ENCODE results near the gene OR9Q1. TPM values are rescaled to one million over a fixed set of nuclear protein-coding genes. Genes with fewer than 3 reads are reported as not detected.

Gene OR9Q1
- polyA plus RNA-seq, 1 donor from 2014 or later, result not detected

GRCh38 chr11:58135171-58135570 is 111.5 kb downstream of the OR9Q1 start:
- Mint-ChIP-seq H3K4me3 (no peak overlapping the region), H3K27ac (no peak overlapping the region), H3K9me3 (peaks cover 0 to 1% (median 0%) of the 10 kb centered on the region in 3 donors), H3K27me3 (no peaks in the 10 kb centered on the region), H3K4me1 (no peaks in the 10 kb centered on the region), H3K36me3 (no peaks in the 10 kb centered on the region)

DNA sequence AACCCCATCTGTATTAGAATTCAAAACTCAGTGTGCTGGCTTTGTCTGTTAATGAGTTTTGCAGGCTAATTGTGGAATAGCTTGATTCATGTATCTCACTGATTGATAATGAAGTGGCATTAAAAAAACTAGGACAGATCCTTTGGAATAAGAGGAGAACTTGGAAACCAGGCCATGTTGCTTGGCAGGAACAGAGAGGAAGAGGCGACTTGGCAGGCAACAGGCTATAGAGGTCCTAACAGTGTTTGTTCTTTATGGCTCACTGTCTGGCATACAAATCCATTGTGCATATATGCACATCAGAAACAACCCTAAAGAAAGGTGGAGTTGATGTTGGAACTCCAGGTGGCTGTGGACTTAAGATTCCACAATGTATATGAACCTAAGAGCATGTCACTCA is 119.1 kb downstream of the OR9Q1 start:
- Mint-ChIP-seq H3K36me3 (no peaks in the 10 kb centered on the region), H3K4me1 (no peaks in the 10 kb centered on the region), H3K9me3 (peaks cover 0 to 1% (median 0%) of the 10 kb centered on the region in 3 donors), H3K27me3 (peaks cover 2% of the 10 kb centered on the region), H3K27ac (no peak overlapping the region), H3K4me3 (no peak overlapping the region)

- peaks cover 6% of the 10 kb centered on the region for H3K27me3 Mint-ChIP-seq
- no peaks in the 10 kb centered on the region for H3K4me1 Mint-ChIP-seq
- H3K4me3 Mint-ChIP-seq, result no peak overlapping the region
- no peaks in the 10 kb centered on the region for H3K36me3 Mint-ChIP-seq
- H3K27ac Mint-ChIP-seq, result no peak overlapping the region
- peaks cover 0 to 4% (median 4%) of the 10 kb centered on the region in 3 donors for H3K9me3 Mint-ChIP-seq
Observed at GRCh38 chr11:58152781-58153180, 129.1 kb downstream of the OR9Q1 start.

DNA sequence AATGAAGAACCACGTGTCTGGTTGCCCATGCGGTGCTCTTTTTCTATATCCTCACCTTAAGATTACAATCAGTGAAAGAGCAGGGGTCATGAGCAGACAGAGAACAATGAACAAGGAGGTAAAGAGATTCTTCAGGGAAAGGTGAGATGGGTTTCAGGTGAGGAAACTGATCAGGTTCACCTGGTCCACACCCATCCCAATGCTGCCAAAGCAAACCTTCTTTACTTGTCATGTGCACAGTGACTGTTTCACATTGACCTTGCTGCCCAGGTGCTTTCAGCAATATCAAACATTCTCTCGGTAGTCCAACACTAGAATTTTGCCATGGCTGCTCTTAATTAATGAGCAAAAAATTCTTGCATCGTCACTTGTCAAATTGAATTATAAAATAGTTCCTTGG is 140.7 kb downstream of the OR9Q1 start:
- no peak overlapping the region for H3K27ac Mint-ChIP-seq
- no peaks in the 10 kb centered on the region for H3K4me1 Mint-ChIP-seq
- H3K4me3 Mint-ChIP-seq, result no peak overlapping the region
- H3K27me3 Mint-ChIP-seq, result no peaks in the 10 kb centered on the region
- peaks cover 0 to 6% (median 4%) of the 10 kb centered on the region in 3 donors for H3K9me3 Mint-ChIP-seq
- no peaks in the 10 kb centered on the region for H3K36me3 Mint-ChIP-seq

- Mint-ChIP-seq H3K4me3 (no peak overlapping the region), H3K27ac (no peak overlapping the region), H3K36me3 (no peaks in the 10 kb centered on the region), H3K27me3 (peaks cover 2% of the 10 kb centered on the region), H3K4me1 (no peaks in the 10 kb centered on the region), H3K9me3 (peaks cover 0 to 4% (median 3%) of the 10 kb centered on the region in 3 donors)
Observed at GRCh38 chr11:58164990-58165389, 141.3 kb downstream of the OR9Q1 start.

- Mint-ChIP-seq H3K27me3 (peaks cover 2% of the 10 kb centered on the region), H3K4me1 (no peaks in the 10 kb centered on the region), H3K4me3 (no peak overlapping the region), H3K9me3 (no peaks in the 10 kb centered on the region), H3K27ac (no peak overlapping the region), H3K36me3 (no peaks in the 10 kb centered on the region)
Observed at GRCh38 chr11:58165504-58166106, 141.9 kb downstream of the OR9Q1 start.

DNA sequence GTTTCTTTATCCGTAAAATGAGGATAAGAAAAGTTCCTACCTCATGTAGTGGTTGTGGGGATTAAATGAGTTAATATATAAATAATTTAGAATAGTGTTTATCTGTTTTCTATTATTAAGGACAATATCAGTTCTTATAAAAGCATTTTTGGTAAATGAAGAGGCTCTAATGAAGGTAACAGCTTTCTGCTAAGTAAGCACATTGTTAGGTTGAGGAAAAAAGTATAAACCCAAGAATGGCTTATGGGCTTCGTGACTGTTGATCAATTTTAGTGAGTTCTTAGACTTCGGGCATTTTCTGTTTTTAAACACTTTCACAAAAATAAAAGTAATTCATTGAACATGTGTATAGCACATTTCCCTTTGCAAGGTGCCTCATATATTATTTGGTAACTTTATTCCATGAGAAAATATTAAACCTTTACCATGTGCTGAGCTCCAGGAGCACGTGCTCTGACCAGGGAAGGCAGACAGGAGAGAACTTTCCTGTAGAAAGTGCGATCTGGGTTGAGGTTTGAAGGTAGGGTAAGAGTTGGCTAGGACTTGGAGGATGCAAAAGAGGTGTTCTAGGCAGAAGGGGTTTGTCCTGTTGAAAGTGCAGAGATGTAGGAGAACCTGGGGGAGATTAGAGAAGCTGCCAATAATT is 153.9 kb downstream of the OR9Q1 start:
- H3K9me3 Mint-ChIP-seq, result no peaks in the 10 kb centered on the region
- H3K27me3 Mint-ChIP-seq, result peaks cover 16% of the 10 kb centered on the region
- H3K27ac Mint-ChIP-seq, result no peak overlapping the region
- no peak overlapping the region for H3K4me3 Mint-ChIP-seq
- no peaks in the 10 kb centered on the region for H3K4me1 Mint-ChIP-seq
- peaks cover 5% of the 10 kb centered on the region for H3K36me3 Mint-ChIP-seq

- H3K27ac Mint-ChIP-seq, result no peak overlapping the region
- H3K4me3 Mint-ChIP-seq, result no peak overlapping the region
- H3K36me3 Mint-ChIP-seq, result peaks cover 5% of the 10 kb centered on the region
- peaks cover 16% of the 10 kb centered on the region for H3K27me3 Mint-ChIP-seq
- no peaks in the 10 kb centered on the region for H3K9me3 Mint-ChIP-seq
- no peaks in the 10 kb centered on the region for H3K4me1 Mint-ChIP-seq
Observed at GRCh38 chr11:58178444-58178843, 154.8 kb downstream of the OR9Q1 start.

DNA sequence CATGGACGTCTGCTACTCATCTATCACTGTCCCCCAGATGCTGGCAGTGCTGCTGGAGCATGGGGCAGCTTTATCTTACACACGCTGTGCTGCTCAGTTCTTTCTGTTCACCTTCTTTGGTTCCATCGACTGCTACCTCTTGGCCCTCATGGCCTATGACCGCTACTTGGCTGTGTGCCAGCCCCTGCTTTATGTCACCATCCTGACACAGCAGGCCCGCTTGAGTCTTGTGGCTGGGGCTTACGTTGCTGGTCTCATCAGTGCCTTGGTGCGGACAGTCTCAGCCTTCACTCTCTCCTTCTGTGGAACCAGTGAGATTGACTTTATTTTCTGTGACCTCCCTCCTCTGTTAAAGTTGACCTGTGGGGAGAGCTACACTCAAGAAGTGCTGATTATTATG is 156.0 kb downstream of the OR9Q1 start:
- H3K9me3 Mint-ChIP-seq, result no peaks in the 10 kb centered on the region
- peaks cover 16% of the 10 kb centered on the region for H3K27me3 Mint-ChIP-seq
- H3K36me3 Mint-ChIP-seq, result peaks cover 5% of the 10 kb centered on the region
- H3K4me3 Mint-ChIP-seq, result no peak overlapping the region
- H3K27ac Mint-ChIP-seq, result no peak overlapping the region
- no peaks in the 10 kb centered on the region for H3K4me1 Mint-ChIP-seq

DNA sequence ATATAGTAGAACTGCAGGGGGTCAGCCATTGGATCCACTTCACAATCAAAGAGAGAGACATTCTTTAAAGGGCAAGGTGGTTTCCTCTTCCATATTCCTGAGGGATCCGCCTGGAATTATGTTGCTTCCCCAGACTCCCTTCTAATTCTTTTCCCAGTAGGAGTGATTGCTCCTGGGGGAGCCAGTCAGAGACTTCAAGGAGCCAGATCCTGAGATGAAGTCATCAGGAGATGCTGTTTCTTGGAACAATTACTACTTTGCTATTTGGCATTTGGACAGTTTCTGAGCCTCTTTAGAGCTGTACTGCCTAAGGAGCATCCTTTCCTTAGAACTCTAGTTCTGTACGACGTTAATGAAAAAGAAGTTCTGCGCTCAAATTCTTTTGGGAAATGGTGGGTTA is 163.3 kb downstream of the OR9Q1 start:
- H3K36me3 Mint-ChIP-seq, result no peaks in the 10 kb centered on the region
- no peaks in the 10 kb centered on the region for H3K9me3 Mint-ChIP-seq
- no peaks in the 10 kb centered on the region for H3K4me1 Mint-ChIP-seq
- H3K4me3 Mint-ChIP-seq, result no peak overlapping the region
- peaks cover 2% of the 10 kb centered on the region for H3K27me3 Mint-ChIP-seq
- H3K27ac Mint-ChIP-seq, result no peak overlapping the region

DNA sequence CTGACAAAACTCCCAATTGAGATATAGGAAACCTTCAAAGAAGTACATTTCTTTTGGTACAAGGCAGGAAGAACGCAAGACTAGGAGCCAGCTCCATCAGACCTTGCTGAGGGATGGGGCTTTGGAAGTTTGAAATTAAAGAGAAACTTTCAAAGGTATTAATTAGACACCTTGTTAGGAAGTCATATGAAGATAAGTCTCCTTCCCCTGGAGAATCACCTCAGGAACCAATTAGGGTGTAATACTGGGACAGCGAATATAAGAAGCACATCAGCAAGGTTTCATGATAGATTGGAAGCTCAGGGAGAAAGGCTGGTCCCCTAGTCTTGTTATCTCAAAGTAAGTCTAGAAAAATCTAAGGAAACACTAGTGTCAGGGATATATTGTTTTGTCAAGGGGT is 165.1 kb downstream of the OR9Q1 start, which contains the start of gene OR9Q2:
OR9Q2 (plus strand) TSS at position 301 of the 400 bp plus-strand sequence. CDS start 1,421 bp downstream, outside the sequence.
- no peak within 1 kb of the TSS for H3K27ac Mint-ChIP-seq
- no peaks in the 10 kb centered on the region for H3K4me1 Mint-ChIP-seq
- no peaks in the 10 kb centered on the region for H3K36me3 Mint-ChIP-seq
- peaks cover 2% of the 10 kb centered on the region for H3K27me3 Mint-ChIP-seq
- no peak within 1 kb of the TSS for H3K4me3 Mint-ChIP-seq
- no peaks in the 10 kb centered on the region for H3K9me3 Mint-ChIP-seq

DNA sequence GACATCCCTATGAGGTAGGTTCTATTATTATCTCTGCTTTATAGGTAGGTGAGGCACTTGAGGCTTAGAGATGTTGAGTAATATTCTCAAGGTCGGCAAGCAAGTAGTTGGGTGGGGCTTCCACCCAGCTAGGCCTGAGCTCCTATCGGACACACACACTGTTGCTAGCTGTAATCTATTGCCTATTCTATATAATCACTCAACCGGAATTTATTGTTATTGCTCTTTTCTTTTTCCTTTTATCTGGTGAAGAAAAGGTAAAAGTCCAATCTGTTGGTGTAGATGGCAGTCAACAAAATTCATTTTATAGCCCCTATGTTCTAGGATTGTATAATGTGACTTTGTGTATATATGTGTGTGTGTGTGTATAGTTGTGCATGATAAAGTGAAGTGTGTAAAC is 168.5 kb downstream of the OR9Q1 start:
- H3K4me3 Mint-ChIP-seq, result no peak overlapping the region
- peaks cover 0 to 12% (median 2%) of the 10 kb centered on the region in 3 donors for H3K9me3 Mint-ChIP-seq

DNA sequence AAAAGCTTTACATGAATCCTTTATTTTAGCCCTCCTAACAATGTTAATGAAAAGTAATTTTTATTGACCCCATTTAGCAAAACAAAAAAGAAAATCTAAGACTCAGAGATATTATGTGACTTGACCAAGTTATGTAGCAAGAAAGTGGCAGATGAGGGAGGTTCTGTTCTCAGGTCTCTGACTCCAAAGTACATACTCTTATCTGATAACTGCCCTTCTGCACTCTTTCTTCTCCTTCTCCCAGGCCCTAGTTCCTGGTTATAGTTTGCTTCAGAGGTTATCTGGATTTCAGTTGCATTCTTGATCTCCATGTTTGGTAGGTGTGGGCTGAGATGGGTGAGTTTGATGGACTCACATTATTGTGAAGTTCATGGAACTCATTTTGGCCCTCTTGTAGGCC is 169.7 kb downstream of the OR9Q1 start:
- no peak overlapping the region for H3K27ac Mint-ChIP-seq
- no peaks in the 10 kb centered on the region for H3K4me1 Mint-ChIP-seq
- peaks cover 2 to 18% (median 3%) of the 10 kb centered on the region in 3 donors for H3K9me3 Mint-ChIP-seq
- H3K36me3 Mint-ChIP-seq, result no peaks in the 10 kb centered on the region
- H3K27me3 Mint-ChIP-seq, result peaks cover 2% of the 10 kb centered on the region
- no peak overlapping the region for H3K4me3 Mint-ChIP-seq

More for the DNA sequence above, 168.5 kb downstream of the OR9Q1 start:
- peaks cover 2% of the 10 kb centered on the region for H3K27me3 Mint-ChIP-seq
- no peaks in the 10 kb centered on the region for H3K36me3 Mint-ChIP-seq
- no peak overlapping the region for H3K27ac Mint-ChIP-seq
- no peaks in the 10 kb centered on the region for H3K4me1 Mint-ChIP-seq

DNA sequence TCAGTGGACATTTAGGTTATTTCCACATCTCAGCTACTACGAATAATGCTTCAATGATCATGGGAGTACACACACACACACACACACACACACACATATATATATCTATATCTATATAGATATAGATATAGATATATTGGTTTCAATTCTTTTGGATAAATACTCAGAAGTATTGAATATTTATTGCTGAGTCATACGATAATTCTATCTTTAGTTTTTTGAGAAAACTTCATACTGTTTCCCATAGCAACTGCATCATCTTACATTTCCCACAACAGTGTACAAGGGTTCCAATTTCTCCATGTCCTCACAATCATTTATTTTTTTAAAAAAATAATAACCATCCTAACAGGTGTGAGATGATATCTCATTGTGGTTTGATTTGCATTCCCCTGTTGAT is 172.3 kb downstream of the OR9Q1 start:
- H3K36me3 Mint-ChIP-seq, result no peaks in the 10 kb centered on the region

GRCh38 chr11:58199271-58199670 is 175.6 kb downstream of the OR9Q1 start:
- Mint-ChIP-seq H3K27me3 (no peaks in the 10 kb centered on the region), H3K4me1 (no peaks in the 10 kb centered on the region), H3K4me3 (no peak overlapping the region), H3K9me3 (peaks cover 4 to 18% (median 4%) of the 10 kb centered on the region in 3 donors), H3K27ac (peak overlapping the region in 1 of 3 donors; percentile 20), H3K36me3 (no peaks in the 10 kb centered on the region)

More for the DNA sequence above, 172.3 kb downstream of the OR9Q1 start:
- H3K4me1 Mint-ChIP-seq, result no peaks in the 10 kb centered on the region
- H3K9me3 Mint-ChIP-seq, result peaks cover 2 to 18% (median 3%) of the 10 kb centered on the region in 3 donors
- H3K27ac Mint-ChIP-seq, result no peak overlapping the region
- H3K4me3 Mint-ChIP-seq, result no peak overlapping the region
- H3K27me3 Mint-ChIP-seq, result no peaks in the 10 kb centered on the region

DNA sequence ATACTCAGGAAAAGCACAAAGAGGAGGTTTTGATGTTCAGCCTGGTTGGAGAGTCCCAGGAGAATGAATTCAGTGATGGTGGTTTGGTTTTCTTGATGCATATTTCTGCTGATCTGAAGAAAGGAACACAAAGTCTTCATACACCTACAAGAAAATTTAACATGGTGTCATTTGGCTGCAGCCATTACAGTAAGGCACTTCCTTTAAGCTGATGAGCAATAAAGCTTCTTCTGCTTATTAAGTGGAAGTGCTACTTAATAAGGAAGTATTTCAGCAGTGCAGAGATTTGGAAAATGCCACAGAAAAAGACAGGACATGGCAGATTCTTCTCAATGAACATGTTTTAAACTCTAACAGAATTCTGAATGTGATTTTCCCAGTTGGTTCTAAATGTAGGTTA is 180.4 kb downstream of the OR9Q1 start, which contains the start of gene OR1S2:
OR1S2 (minus strand) TSS at position 101 of the 400 bp plus-strand sequence; CDS start at position 101, 0 bp downstream.
- Mint-ChIP-seq H3K9me3 (peaks cover 0 to 2% (median 1%) of the 10 kb centered on the region in 3 donors), H3K27me3 (peaks cover 1% of the 10 kb centered on the region), H3K4me1 (no peaks in the 10 kb centered on the region), H3K36me3 (no peaks in the 10 kb centered on the region), H3K27ac (peak within 1 kb of the TSS in 1 of 3 donors; percentile 48), H3K4me3 (no peak within 1 kb of the TSS)

Measured in IgD-negative memory B cell (primary cell).